DMS 273 (cell line): Measurements from ENCODE around the gene P2RX7.
A peak's percentile ranks its signal among the peaks of the same experiment; 100 is the strongest.
"Not testable (repeated sequence)": the region's sequence is repeated elsewhere in the genome, so short reads cannot be mapped to it uniquely, and the experiment has no call there.

Experiments used
- DNase-seq: peaks from one replicate; lab custom pipeline; 2025; ENCODE audit not compliant: unreplicated experiment; lab: John Stamatoyannopoulos, UW

P2RX7 gene

GRCh38 chr12:121202407-121203355 lies 70.0 kb downstream of the P2RX7 start:
- no peak for DNase-seq

- no peak for DNase-seq
These were observed 70.8 kb downstream of the P2RX7 start for GRCh38 chr12:121203482-121203881.

- DNase-seq = no peak
These were observed 72.8 kb downstream of the P2RX7 start for GRCh38 chr12:121205491-121205890.

- DNase-seq = not testable (repeated sequence)
These were observed 75.9 kb downstream of the P2RX7 start for GRCh38 chr12:121208571-121208970.

- DNase-seq = no peak
These were observed 76.5 kb downstream of the P2RX7 start for GRCh38 chr12:121209221-121209620.

DNA sequence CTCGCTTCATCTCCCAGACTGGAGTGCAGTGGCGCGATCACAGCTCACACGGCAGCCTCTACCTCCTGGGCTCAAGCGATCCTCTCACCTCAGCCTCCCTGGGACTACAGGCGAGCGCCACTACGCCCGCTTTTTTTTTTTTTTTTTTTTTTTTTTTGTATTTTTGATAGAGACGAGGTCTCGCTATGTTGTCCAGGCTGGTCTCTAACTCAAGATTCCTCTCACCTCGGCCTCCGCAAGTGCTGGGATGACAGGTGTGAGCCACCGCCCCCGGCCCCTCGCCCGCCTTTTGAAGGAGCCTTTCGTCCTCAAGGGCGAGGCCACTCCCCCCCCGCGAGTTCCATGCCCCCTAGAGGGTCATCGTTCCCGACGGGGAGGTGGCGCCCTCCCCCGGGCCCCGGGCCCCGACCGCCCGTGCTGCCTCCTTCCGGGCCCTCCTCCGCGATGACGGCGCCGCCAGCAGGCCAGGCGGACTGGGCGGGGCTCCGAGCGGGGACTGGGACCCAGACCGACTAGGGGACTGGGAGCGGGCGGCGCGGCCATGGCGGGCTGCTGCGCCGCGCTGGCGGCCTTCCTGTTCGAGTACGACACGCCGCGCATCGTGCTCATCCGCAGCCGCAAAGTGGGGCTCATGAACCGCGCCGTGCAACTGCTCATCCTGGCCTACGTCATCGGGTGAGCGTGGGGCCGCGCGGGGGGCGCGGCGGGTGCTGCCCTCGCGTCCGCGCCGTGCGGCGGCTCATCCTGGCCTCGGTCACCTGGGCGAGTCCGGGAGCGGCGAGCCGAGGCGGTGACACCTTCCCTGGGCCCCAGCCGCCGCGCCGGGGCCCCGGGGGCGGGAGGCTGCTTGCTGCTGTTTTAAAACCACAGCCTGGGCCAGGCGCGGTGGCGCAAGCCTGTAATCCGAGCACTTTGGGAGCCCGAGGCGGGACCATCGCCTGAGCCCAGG lies 77.2 kb downstream of the P2RX7 start, which contains the start of gene P2RX4:
Gene P2RX4 (plus strand): TSS at position 506 of the 949 bp plus-strand sequence. CDS start 36 bp downstream, at position 542.
- peak; percentile 85 for DNase-seq

DNA sequence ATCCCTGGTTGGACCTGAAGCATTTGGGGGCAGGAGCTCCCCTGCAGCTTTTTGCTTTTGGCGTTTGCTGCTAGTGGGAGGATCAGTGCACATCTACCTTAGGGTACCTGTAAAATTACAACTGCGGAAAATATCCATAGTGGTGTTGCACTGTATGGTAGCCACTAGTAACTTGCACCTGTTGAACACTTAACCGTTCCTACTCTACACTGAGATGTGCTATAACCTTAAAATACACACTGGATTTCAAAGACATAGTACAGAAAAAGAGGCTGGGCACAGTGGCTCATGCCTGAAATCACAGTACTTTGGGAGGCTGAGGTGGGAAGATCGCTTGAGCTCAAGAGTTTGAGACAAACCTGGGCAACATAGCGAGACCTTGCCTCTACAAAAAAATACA lies 80.2 kb downstream of the P2RX7 start:
- DNase-seq = no peak

- DNase-seq = no peak
These were observed 81.6 kb downstream of the P2RX7 start for GRCh38 chr12:121214166-121214777.

DNA sequence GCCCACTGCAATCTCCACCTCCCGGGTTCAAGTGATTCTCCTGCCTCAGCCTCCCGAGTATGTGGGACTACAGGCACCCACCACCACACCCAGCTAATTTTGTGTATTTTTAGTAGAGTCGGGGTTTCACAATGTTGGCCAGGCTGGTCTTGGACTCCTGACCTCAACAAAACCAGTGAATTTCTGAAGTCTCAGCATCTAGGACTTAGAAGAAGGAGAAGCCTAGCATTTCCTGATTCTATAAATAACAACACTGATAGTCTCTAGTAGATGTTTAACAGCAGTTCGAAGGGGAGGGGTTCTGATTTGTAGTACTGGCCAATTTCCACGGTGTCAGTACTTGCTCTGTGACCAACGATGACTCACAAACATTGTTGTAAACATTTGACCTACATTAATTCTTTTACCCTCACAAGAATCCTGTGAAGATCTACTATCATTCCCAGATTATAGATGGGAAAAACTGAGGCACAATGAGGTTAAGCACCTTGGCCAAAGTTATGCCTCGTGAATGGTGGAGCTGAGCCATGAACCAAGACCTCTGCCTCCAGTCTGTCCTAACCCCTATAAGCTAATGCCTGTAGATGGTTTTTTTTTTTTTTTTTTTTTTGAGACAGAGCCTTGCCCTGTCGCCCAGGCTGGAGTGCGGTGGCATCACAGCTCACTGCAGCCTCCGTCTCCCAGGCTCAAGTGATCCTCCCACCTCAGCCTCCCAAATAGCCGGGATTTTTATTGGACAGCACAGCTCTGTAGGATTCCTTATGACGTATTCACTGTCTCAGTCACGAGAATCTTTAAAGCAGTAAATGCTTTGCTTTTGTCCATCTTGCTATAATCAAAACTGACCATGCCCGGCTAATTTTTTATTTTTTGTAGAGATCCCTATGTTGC lies 82.4 kb downstream of the P2RX7 start:
- DNase-seq = no peak

DNA sequence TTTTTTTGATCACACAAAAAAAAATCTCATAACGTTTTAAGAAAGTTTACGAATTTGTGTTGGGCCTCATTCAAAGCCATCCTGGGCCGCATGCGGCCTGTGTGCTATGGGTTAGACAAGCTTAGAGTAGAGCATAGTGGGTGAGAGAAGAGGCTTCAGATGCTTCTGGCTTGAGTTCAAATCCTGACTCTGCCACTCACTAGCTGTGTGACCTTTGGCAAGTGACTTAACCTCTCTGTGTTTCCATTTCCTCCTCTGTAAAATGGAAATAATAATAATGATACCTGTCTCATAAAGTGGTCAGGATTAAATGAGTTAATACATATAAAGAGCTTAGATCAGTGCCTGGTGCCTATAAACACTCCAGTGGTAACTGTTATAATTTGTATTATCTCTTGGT lies 83.4 kb downstream of the P2RX7 start:
- no peak for DNase-seq

- no peak for DNase-seq
These were observed 84.4 kb downstream of the P2RX7 start for GRCh38 chr12:121217063-121217462.

DNA sequence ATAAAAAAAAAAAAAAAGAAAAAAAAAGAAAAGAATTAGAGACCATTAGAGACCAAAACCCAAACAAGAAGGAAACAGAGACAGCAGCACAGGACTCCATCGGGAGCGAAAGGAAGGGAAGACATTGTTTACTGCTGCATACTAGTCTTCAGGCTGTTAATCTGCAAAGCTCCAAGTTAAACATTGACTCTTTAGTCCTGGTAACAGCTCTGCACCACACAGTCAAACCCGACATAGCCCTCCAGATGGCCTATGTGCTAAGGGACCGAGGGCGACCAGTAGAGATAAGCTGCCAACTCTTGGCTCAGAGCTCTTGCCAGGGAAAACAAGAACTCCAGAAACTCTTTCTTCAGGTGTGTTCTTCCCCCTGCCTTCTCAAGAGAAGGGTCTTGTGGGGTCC lies 85.1 kb downstream of the P2RX7 start:
- DNase-seq = peak; percentile 30

- DNase-seq = peak; percentile 32
These were observed 86.1 kb downstream of the P2RX7 start for GRCh38 chr12:121218588-121219352.

DNA sequence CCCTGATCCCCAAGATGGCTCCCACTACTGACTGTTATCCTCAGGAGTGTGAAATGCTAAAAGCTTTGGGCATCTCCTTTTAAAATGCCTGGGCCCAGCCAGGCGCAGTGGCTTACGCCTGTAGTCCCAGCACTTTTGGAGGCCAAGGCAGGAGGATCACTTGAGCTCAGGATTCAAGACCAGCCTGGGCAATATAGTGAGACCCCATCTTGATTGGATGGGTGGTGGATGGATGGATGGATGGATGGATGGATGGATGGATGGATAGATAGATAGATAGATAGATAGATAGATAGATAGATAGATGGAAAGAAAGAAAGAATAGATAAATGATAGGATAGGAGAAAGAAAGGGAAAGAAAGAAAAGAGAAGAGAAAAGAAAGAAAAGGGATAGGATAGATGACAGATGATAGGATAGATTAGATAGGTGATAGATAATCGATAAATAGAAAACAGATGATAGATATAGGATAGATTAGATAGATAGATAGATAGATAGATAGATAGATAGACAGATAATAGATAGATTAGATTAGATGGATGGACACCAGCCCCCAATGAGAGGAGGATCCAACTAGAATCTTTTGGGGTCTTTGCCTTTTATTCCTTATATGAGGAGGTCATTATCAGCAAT lies 86.8 kb downstream of the P2RX7 start:
- no peak for DNase-seq

GRCh38 chr12:121222847-121223246 lies 90.2 kb downstream of the P2RX7 start:
- DNase-seq = no peak

GRCh38 chr12:121223292-121224285 lies 90.9 kb downstream of the P2RX7 start:
- peak; percentile 14 for DNase-seq

- DNase-seq = no peak
These were observed 91.9 kb downstream of the P2RX7 start for GRCh38 chr12:121224591-121224990.

DNA sequence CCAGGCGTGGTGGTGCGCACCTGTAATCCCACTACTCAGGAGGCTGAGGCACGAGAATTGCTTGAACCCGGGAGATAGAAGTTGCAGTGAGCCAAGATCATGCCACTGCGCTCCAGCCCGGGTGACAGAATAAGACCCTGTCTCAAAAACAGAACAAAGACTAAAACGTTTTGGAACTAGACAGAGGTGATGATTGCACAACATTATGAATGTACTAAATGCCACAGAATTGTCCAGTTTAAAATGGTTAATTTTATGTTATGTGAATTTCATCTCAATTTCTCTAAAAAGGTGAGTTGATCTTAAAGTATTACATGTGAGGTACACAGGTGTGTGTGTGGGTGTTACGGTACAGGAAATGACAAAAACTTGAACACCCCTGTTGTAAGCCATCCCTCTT lies 93.7 kb downstream of the P2RX7 start:
- DNase-seq = no peak
